IMR-90 (cell line): ENCODE measurements around the gene OR56B4.

Experiments used
- BHLHE40 ChIP-seq: fragments of 150-350 bp; IDR thresholded peaks from 2 replicates; pipeline ENCODE4 v1.6.1; 2016; ENCODE audit warnings: mild to moderate bottlenecking, low read depth, low read length
- CTCF ChIP-seq: conservative IDR thresholded peaks from 2 replicates; pipeline ENCODE4 v1.5.1; 2012; ENCODE audit warnings: mild to moderate bottlenecking, low read depth, low read length, improper control_type of control experiment
- MAZ ChIP-seq: IDR thresholded peaks from 2 replicates; pipeline ENCODE4 v1.6.1; 2012; ENCODE audit warnings: low read depth, mild to moderate bottlenecking, low read length, improper control_type of control experiment, moderate library complexity, borderline replicate concordance
- NFE2L2 ChIP-seq: fragments of 150-350 bp; IDR thresholded peaks from 2 replicates; pipeline ENCODE4 v1.6.1; 2016; ENCODE audit warnings: low read depth, mild to moderate bottlenecking, low read length
- POLR2A ChIP-seq: IDR thresholded peaks from 2 replicates; pipeline ENCODE4 v1.6.1; 2012; ENCODE audit warnings: mild to moderate bottlenecking, low read depth, low read length

GRCh38 chr11:6142936-6143335 is 35.5 kb downstream of the OR56B4 start:
- no peak for TF ChIP-seq NFE2L2
- no peak for TF ChIP-seq POLR2A
- no peak for TF ChIP-seq BHLHE40
- no peak for TF ChIP-seq MAZ
- no peak for TF ChIP-seq CTCF
